HepG2 (cell line): ENCODE data around the gene C9orf85. TPM values are rescaled to one million over a fixed set of nuclear protein-coding genes. Genes with fewer than 3 reads are reported as not detected.

Experiments used
- ATAC-seq: fragments of 200-7000 bp; cut with Tn5 transposase; 3 replicates; pipeline ENCODE4 v1.9.1; 2020; ENCODE audit warnings: mild to moderate bottlenecking, moderate library complexity
- BruUV-seq: library from RNA; stranded (reverse); fragments of 400-500 nt; replicated peaks from 2 replicates; lab custom pipeline; 2021; lab: Mats Ljungman, UMichigan
- CTCF ChIA-PET: fragments of 300-600 bp; formaldehyde crosslinking; extraction: SDS; loops from one replicate; lab custom pipeline; 2021; ENCODE audit warnings: low total read pairs, inconsistent platforms, low intra/inter-chr PET ratio; lab: Yijun Ruan, JAX
- POLR2A ChIA-PET: fragments of 350-600 bp; sonication (Branson Sonifier 250); formaldehyde crosslinking; loops from one replicate; lab custom pipeline; 2020; ENCODE audit warnings: antibody characterized with exemption, inconsistent platforms; lab: Yijun Ruan, JAX
- DNase-seq: peaks from one replicate; pipeline ENCODE4 v3.0.0-alpha.2; 2015; ENCODE audit warnings: low spot score
- FAIRE-seq: peaks from 3 replicates; lab custom pipeline; 2011; peaks lifted over from hg19 to GRCh38; lab: Jason Lieb, UNC
- H2AFZ ChIP-seq: one replicate; pipeline ENCODE4 v1.6.1; 2011; ENCODE audit warnings: low read length, inconsistent platforms
- H3K27ac ChIP-seq: fragments of 300-600 bp; 3 replicates; pipeline ENCODE4 v1.8.0; 2011; ENCODE audit warnings: mixed run types, mild to moderate bottlenecking, mixed read lengths, low read length, inconsistent platforms; ENCODE audit not compliant: insufficient read depth; ENCODE audit errors: extremely low read length
- H3K27me3 ChIP-seq, 2 experiments: fragments of 200-600 bp in 1 of 2; 2 replicates in 1 of 2; 3 replicates in 1 of 2; pipeline versions ENCODE4 v1.6.0 to v1.8.0; 2011; ENCODE audit warnings: low read length in 2 of 2, mild to moderate bottlenecking in 2 of 2, moderate library complexity in 2 of 2, inconsistent platforms in 1 of 2; ENCODE audit not compliant: insufficient read depth in 2 of 2, control insufficient read depth in 1 of 2
- H3K36me3 ChIP-seq, 2 experiments: fragments of 200-600 bp in 1 of 2; replicated peaks in 1 of 2; 2 replicates in 1 of 2; 3 replicates in 1 of 2; pipeline versions ENCODE4 v1.5.1 to v1.8.0; 2011; ENCODE audit warnings: low read length in 2 of 2, inconsistent platforms in 1 of 2; ENCODE audit not compliant: insufficient read depth in 2 of 2, control insufficient read depth in 1 of 2
- H3K4me1 ChIP-seq: 2 replicates; pipeline ENCODE4 v1.5.1; 2012; ENCODE audit warnings: low read length, inconsistent platforms; ENCODE audit not compliant: insufficient read depth
- H3K4me2 ChIP-seq: 2 replicates; pipeline ENCODE4 v1.6.0; 2011; ENCODE audit warnings: low read depth, low read length, inconsistent platforms
- H3K4me3 ChIP-seq, 3 experiments: fragments of 200-600 bp in 1 of 3; sonication (generic), shearing (Covaris generic) in 1 of 3; replicated peaks in 1 of 3; 2 replicates each; pipeline ENCODE4 v1.5.1; 2011 to 2016; ENCODE audit warnings: low read length in 3 of 3, inconsistent platforms in 2 of 3, low read depth in 2 of 3, mild to moderate bottlenecking in 2 of 3, control low read depth in 1 of 3, mixed read lengths in 1 of 3; ENCODE audit not compliant: insufficient read depth in 1 of 3
- H3K79me2 ChIP-seq: one replicate; pipeline ENCODE4 v1.6.1; 2011; ENCODE audit warnings: low read length, inconsistent platforms; ENCODE audit not compliant: insufficient read depth
- H3K9ac ChIP-seq: 2 replicates; pipeline ENCODE4 v1.6.0; 2011; ENCODE audit warnings: mild to moderate bottlenecking, low read depth, low read length, inconsistent platforms; ENCODE audit not compliant: insufficient read depth
- H3K9me3 ChIP-seq: 2 replicates; pipeline ENCODE4 v1.5.1; 2012; ENCODE audit warnings: mild to moderate bottlenecking, low read length
- H4K20me1 ChIP-seq: 2 replicates; pipeline ENCODE4 v1.6.0; 2011; ENCODE audit warnings: inconsistent platforms, mild to moderate bottlenecking, low read length, moderate library complexity; ENCODE audit not compliant: insufficient read depth
- HDAC2 ChIP-seq: sonication (generic); formaldehyde crosslinking; IDR thresholded peaks from 2 replicates; pipeline ENCODE4 v1.4.0; 2020; ENCODE audit warnings: missing genetic modification reagents
- HOMEZ ChIP-seq: IDR thresholded peaks from 2 replicates; pipeline ENCODE4 v1.6.1; 2016; ENCODE audit warnings: low read depth
- JUNB ChIP-seq: sonication (generic); formaldehyde crosslinking; IDR thresholded peaks from 2 replicates; pipeline ENCODE4 v1.8.0; 2022; ENCODE audit warnings: missing genetic modification reagents, mild to moderate bottlenecking, borderline replicate concordance
- PHF21A ChIP-seq: sonication (generic); formaldehyde crosslinking; IDR thresholded peaks from 2 replicates; pipeline ENCODE4 v1.5.0; 2020; ENCODE audit warnings: mild to moderate bottlenecking, missing genetic modification reagents
- SALL1 ChIP-seq: sonication (generic); formaldehyde crosslinking; IDR thresholded peaks from 2 replicates; pipeline ENCODE4 v1.8.0; 2022; ENCODE audit warnings: mild to moderate bottlenecking, missing genetic modification reagents
- ZNF34 ChIP-seq: sonication (generic); formaldehyde crosslinking; IDR thresholded peaks from 2 replicates; pipeline ENCODE4 v1.4.0; 2020; ENCODE audit warnings: mild to moderate bottlenecking, missing genetic modification reagents, borderline replicate concordance
- ZNF383 ChIP-seq: sonication (generic); formaldehyde crosslinking; IDR thresholded peaks from 2 replicates; pipeline ENCODE4 v1.4.0; 2020; ENCODE audit warnings: missing genetic modification reagents, mild to moderate bottlenecking, borderline replicate concordance
- ZNF577 ChIP-seq: sonication (generic); formaldehyde crosslinking; IDR thresholded peaks from 2 replicates; pipeline ENCODE4 v1.4.0; 2020; ENCODE audit warnings: mild to moderate bottlenecking, low read depth, missing genetic modification reagents, borderline replicate concordance
- ZNF629 ChIP-seq: sonication (generic); formaldehyde crosslinking; conservative IDR thresholded peaks from 2 replicates; pipeline ENCODE4 v1.5.0; 2020; ENCODE audit warnings: missing genetic modification reagents
- ZNF782 ChIP-seq: sonication (generic); formaldehyde crosslinking; IDR thresholded peaks from 2 replicates; pipeline ENCODE4 v1.4.0; 2020; ENCODE audit warnings: missing genetic modification reagents, mild to moderate bottlenecking, borderline replicate concordance
- in situ Hi-C: cut with HindIII; loops from 2 replicates; pipeline ENCODE4 v1.10.0; 2017; ENCODE audit warnings: low pct_unique_long_range_greater_than_20kb; ENCODE audit not compliant: extremely low pct_ligation_motif_present
- intact Hi-C: fragments of 100-400 bp; cut with micrococcal nuclease; formaldehyde crosslinking; loops from one replicate; pipeline ENCODE4 v1.10.0; 2022; ENCODE audit not compliant: unreplicated experiment
- polyA plus RNA-seq, 8 experiments: library from polyadenylated mRNA; depleted of rRNA in 3 of 8; stranded (reverse) in 7 of 8; unstranded in 1 of 8; fragments of >200 nt; fragmentation: Illumina TruSeq in 4 of 8; extraction: Trizol in 4 of 8; gene quantifications; 2 replicates each; pipeline versions ENCODE4 v1.2.1 to v1.2.3, GENCODE V29; 2011 to 2016; ENCODE audit warnings: low read depth in 4 of 8, missing spikeins in 1 of 8, mixed read lengths in 1 of 8; ENCODE audit not compliant: insufficient read depth in 1 of 8
- total RNA-seq, 5 experiments: library from RNA; depleted of rRNA; stranded (reverse); fragments of >200 nt; fragmentation: Illumina TruSeq; extraction: Trizol; gene quantifications; 2 replicates each; pipeline ENCODE4 v1.2.3, GENCODE V29; 2016; ENCODE audit warnings: low read depth in 1 of 5

The C9orf85 gene
- total and polyA plus RNA-seq, 2 of the 13 experiments (the other 11 are each of a cell fraction or from before 2014, with no cell fraction given): 9.9 to 13.9 TPM

- Histone ChIP-seq H3K4me2 (no peak overlapping the region), H2AFZ (no peak overlapping the region), H4K20me1 (peaks cover 8% of the 10 kb centered on the region; the same call in 1 of the 2 replicates), H3K9ac (no peak overlapping the region), H3K79me2 (peaks cover 75% of the 10 kb centered on the region), H3K4me3 (no peak overlapping the region), H3K9me3 (no peaks in the 10 kb centered on the region), H3K36me3 (0 out of 5 replicates have a peak, but pooled peaks cover 0 to 4% of the 10 kb centered on the region in 2 experiments), H3K4me1 (peaks cover 20% of the 10 kb centered on the region), H3K27ac (no peak overlapping the region), H3K27me3 (no peaks in the 10 kb centered on the region; a peak in 1 of 5 replicates)
- FAIRE-seq (no peak), DNase-seq (no peak), ATAC-seq (no peak)
- BruUV-seq: no TSS peak
- in situ Hi-C loops: no loop called here
- ChIA-PET POLR2A (no interaction called here), CTCF (no interaction called here)
- TF ChIP-seq HOMEZ (no peak), ZNF577 (CRISPR knock-in tag) (no peak), ZNF34 (CRISPR knock-in tag) (no peak), PHF21A (no peak), HDAC2 (CRISPR knock-in tag) (no peak), JUNB (CRISPR knock-in tag) (no peak)
- intact Hi-C loops: loop anchor here (10.0 kb wide), 1 partner anchor 241 kb away; no protein-coding TSS in a partner anchor
Measured at GRCh38 chr9:71915495-71915894, 4.1 kb downstream of the C9orf85 start.

DNA sequence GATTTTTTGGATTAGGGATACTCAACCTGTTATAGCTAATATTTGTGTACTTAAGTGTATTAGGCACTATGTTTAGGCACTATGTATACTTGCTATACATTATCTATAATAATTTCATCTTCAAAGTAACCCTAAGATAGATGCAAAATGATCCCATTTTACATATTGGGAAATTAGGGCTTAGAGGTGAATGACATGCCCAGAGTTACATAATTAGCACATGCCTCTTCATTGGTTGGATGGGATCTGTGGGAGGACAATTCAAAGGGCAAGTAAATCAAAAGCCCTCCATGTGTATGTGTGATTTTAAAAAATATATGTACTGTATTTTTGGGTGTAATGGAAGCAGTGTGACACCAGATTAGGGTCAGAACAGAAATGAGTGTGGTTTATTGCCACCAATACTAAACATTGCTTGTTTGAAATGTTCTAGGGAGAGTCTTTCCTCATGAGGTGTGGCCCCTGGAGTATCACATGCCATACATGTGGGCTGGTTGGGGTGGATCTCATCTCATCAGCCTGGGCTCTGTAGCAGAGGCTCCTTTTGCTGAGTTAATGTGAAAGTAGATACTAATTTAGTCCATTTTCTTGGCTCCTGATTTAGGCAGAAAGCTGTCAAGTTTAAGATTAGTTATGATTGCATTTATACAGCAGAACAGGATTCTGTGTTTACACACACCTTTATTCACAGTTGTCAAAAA lies 5.5 kb downstream of the C9orf85 start:
- DNase-seq (no peak), FAIRE-seq (no peak), ATAC-seq (no peak)
- Histone ChIP-seq H3K27ac (no peak overlapping the region), H3K4me1 (peaks cover 28% of the 10 kb centered on the region), H3K9me3 (no peaks in the 10 kb centered on the region), H3K4me2 (no peak overlapping the region), H3K36me3 (0 out of 5 replicates have a peak, but pooled peaks cover 0 to 6% of the 10 kb centered on the region in 2 experiments), H4K20me1 (peaks cover 8% of the 10 kb centered on the region; the same call in 1 of the 2 replicates), H3K4me3 (no peak overlapping the region), H3K9ac (no peak overlapping the region), H3K79me2 (peaks cover 84% of the 10 kb centered on the region), H3K27me3 (no peaks in the 10 kb centered on the region; a peak in 1 of 5 replicates), H2AFZ (no peak overlapping the region)
- POLR2A ChIA-PET: no interaction called here
- no peak for TF ChIP-seq ZNF383 (CRISPR knock-in tag)
- peak; percentile 61 for TF ChIP-seq ZNF629 (CRISPR knock-in tag)
- TF ChIP-seq ZNF782 (CRISPR knock-in tag): no peak
- no peak for TF ChIP-seq SALL1
- intact Hi-C loops (loop anchor here (10.0 kb wide), 1 partner anchor 242 kb away; no protein-coding TSS in a partner anchor), in situ Hi-C loops (no loop called here)
- CTCF ChIA-PET: no interaction called here
- no TSS peak for BruUV-seq
